Measurements from ENCODE around the gene SNX21. TPM values are rescaled to one million over a fixed set of nuclear protein-coding genes. Genes with fewer than 3 reads are reported as not detected.

The SNX21 gene
- total RNA-seq, 1 donor from 2014 or later, result 6.8 TPM

DNA sequence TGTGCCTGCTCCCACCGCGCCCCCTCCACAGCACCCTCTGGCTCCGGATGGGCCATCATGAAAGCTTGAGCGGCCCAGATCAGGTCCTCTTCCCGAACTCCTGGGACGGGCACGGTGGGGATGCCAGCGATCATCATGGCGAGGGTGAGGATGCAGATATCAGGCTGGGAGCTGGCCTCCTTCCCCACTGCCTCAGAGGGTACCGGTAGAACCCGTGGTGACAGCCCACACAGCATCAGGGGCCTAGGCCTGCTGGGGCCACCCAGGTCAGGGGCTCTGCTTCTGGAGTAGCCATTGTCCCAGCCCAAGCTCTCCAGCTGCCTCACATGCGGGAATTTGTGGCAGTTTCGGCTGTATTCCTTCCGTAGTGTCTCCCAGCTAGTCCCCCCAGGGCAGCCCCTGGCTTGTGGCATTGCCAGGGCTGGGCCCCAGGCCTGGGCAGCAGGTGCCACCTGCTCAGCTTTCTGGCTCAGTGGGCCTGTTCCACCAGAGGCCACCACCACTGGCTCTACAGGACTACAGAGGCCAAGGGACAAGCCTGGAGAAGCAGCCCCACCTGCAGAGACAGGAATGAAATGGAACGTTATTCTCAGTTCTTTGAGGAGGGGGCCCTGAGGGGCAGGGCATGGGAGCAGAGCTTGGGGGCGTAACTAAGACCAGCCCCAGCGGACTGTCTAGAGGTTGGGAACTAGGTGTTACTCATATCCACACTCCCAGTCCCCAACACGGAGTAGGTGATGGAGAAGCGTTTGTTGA is 53.2 kb downstream of the SNX21 start:
- no peak for DNase-seq (ENCODE audit: low read depth)
- no peak overlapping the region for H3K4me3 ChIP-seq (ENCODE audit: low read depth, low read length)
- FAIRE-seq, result no peak
- TF ChIP-seq, protein P1, sequence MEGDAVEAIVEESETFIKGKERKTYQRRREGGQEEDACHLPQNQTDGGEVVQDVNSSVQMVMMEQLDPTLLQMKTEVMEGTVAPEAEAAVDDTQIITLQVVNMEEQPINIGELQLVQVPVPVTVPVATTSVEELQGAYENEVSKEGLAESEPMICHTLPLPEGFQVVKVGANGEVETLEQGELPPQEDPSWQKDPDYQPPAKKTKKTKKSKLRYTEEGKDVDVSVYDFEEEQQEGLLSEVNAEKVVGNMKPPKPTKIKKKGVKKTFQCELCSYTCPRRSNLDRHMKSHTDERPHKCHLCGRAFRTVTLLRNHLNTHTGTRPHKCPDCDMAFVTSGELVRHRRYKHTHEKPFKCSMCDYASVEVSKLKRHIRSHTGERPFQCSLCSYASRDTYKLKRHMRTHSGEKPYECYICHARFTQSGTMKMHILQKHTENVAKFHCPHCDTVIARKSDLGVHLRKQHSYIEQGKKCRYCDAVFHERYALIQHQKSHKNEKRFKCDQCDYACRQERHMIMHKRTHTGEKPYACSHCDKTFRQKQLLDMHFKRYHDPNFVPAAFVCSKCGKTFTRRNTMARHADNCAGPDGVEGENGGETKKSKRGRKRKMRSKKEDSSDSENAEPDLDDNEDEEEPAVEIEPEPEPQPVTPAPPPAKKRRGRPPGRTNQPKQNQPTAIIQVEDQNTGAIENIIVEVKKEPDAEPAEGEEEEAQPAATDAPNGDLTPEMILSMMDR (IDR thresholded peaks at IDR 0.05; ENCODE audit: insufficient read depth, low read length, severe bottlenecking), result no peak
- H3K36me3 ChIP-seq (ENCODE audit: control insufficient read depth, insufficient read depth, low read length), result peaks cover 9% of the 10 kb centered on the region
- no peaks in the 10 kb centered on the region for H3K27me3 ChIP-seq (ENCODE audit: control insufficient read depth, insufficient read depth, low read length)

DNA sequence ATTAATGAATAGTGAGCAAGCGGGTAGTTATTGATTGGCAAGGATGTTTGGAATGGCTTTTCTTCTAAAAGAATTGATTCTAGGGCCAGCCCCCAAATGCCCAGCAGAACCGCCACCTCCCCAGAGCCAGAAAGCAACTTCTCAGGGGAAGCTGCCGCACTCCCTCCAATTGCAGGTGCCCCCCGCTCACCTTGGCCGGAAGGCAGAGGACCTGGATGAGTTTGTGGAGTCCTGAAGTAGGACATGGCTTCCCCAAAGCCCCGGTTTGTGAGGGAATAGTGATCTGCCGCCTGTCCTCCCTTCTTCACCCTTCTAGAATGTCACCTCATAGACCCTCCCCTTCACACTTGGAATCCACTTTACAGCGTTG is 53.7 kb downstream of the SNX21 start, which contains the start of gene SPATA25:
Gene SPATA25, minus strand, starts transcription at position 277 of the 370 bp plus-strand sequence. Its CDS starts 32 bp downstream, at position 245.
- DNase-seq (ENCODE audit: low read depth) (no peak), FAIRE-seq (no peak)
- no peaks in the 10 kb centered on the region for H3K27me3 ChIP-seq (ENCODE audit: control insufficient read depth, insufficient read depth, low read length)
- no peak within 1 kb of the TSS for H3K4me3 ChIP-seq (ENCODE audit: low read depth, low read length)
- peaks cover 9% of the 10 kb centered on the region for H3K36me3 ChIP-seq (ENCODE audit: control insufficient read depth, insufficient read depth, low read length)
- TF ChIP-seq, protein P1 (IDR thresholded peaks at IDR 0.05; ENCODE audit: insufficient read depth, low read length, severe bottlenecking), result no peak

DNA sequence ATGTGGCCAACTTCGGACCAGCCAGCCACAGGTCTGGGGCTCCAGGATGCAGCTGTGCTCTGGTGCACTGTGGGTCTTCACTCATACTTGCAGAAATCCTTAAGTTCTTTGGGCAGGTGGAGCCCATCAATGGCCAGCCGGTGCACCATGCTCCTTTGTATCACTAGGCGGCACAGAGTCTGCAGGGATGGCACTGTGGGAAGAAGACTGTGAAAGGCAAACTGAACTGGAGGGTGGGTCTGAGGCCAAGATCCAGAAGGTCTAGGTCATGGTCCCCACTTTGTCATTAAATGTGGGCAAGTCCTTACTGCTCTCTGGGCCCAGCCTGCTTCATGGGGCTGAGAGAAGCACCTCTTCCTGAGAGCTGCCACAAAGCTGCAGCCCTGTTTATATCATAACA is 55.1 kb downstream of the SNX21 start:
- no peak for DNase-seq (ENCODE audit: low read depth)
- no peak for FAIRE-seq
- H3K4me3 ChIP-seq (ENCODE audit: low read depth, low read length), result no peak overlapping the region
- peaks cover 2% of the 10 kb centered on the region for H3K36me3 ChIP-seq (ENCODE audit: control insufficient read depth, insufficient read depth, low read length)
- TF ChIP-seq, protein P1 (IDR thresholded peaks at IDR 0.05; ENCODE audit: insufficient read depth, low read length, severe bottlenecking), result no peak
- no peaks in the 10 kb centered on the region for H3K27me3 ChIP-seq (ENCODE audit: control insufficient read depth, insufficient read depth, low read length)

- H3K4me3 ChIP-seq (ENCODE audit: low read depth, low read length), result peak overlapping the region; percentile 89
- FAIRE-seq (no peak), DNase-seq (ENCODE audit: low read depth) (peak; percentile 54)
- H3K36me3 ChIP-seq (ENCODE audit: control insufficient read depth, insufficient read depth, low read length), result peaks cover 7% of the 10 kb centered on the region
- no peaks in the 10 kb centered on the region for H3K27me3 ChIP-seq (ENCODE audit: control insufficient read depth, insufficient read depth, low read length)
- TF ChIP-seq, protein P1 (IDR thresholded peaks at IDR 0.05; ENCODE audit: insufficient read depth, low read length, severe bottlenecking), result peak; percentile 70
Observed at GRCh38 chr20:45890077-45890984, 56.7 kb downstream of the SNX21 start.

GRCh38 chr20:45890985-45891983 is 57.7 kb downstream of the SNX21 start, which contains the start of the genes CTSA and NEURL2:
Gene CTSA (plus strand): TSS chr20:45891335. CDS start chr20:45891569, 234 bp downstream.
Gene NEURL2 (minus strand): TSS chr20:45891208. CDS start chr20:45890991, 217 bp downstream.
- TF ChIP-seq, protein P1 (IDR thresholded peaks at IDR 0.05; ENCODE audit: insufficient read depth, low read length, severe bottlenecking), result peak; percentile 16
- H3K27me3 ChIP-seq (ENCODE audit: control insufficient read depth, insufficient read depth, low read length), result no peaks in the 10 kb centered on the region
- peaks cover 6% of the 10 kb centered on the region for H3K36me3 ChIP-seq (ENCODE audit: control insufficient read depth, insufficient read depth, low read length)
- FAIRE-seq, result no peak
- H3K4me3 ChIP-seq (ENCODE audit: low read depth, low read length), result peak within 1 kb of the TSS; percentile 89
- peak; percentile 62 for DNase-seq (ENCODE audit: low read depth)

Data from bronchial epithelial cell (primary cell).